Left ventricle myocardium inferior (tissue), 1 donor: ENCODE results near the gene EPC1. TPM values are rescaled to one million over a fixed set of nuclear protein-coding genes. Genes with fewer than 3 reads are reported as not detected.

Experiments
- DNase-seq: peaks from one replicate; pipeline ENCODE4 v3.0.0-alpha.2; 2020
- H3K27ac ChIP-seq: fragments of 200-600 bp; replicated peaks from 2 replicates; pipeline ENCODE4 v1.8.0; 2021
- H3K27me3 ChIP-seq: fragments of 200-600 bp; 2 replicates; pipeline ENCODE4 v1.8.0; 2021; ENCODE audit warnings: low read depth
- H3K36me3 ChIP-seq: fragments of 200-600 bp; 2 replicates; pipeline ENCODE4 v1.8.0; 2021
- H3K4me1 ChIP-seq: fragments of 200-600 bp; 2 replicates; pipeline ENCODE4 v1.8.0; 2021
- H3K4me3 ChIP-seq: fragments of 200-600 bp; 2 replicates; pipeline ENCODE4 v1.8.0; 2021; ENCODE audit warnings: mild to moderate bottlenecking, moderate library complexity
- H3K9me3 ChIP-seq: fragments of 200-600 bp; replicated peaks from 2 replicates; pipeline ENCODE4 v1.8.0; 2021
- CTCF ChIP-seq: fragments of 200-600 bp; IDR thresholded peaks from 2 replicates; pipeline ENCODE4 v1.8.0; 2021; ENCODE audit warnings: antibody characterized with exemption, mild to moderate bottlenecking, borderline replicate concordance
- intact Hi-C: fragments of 100-400 bp; cut with micrococcal nuclease; formaldehyde crosslinking; loops from one replicate; pipeline ENCODE4 v1.11.0; 2022
- total RNA-seq: library from RNA; stranded (reverse); fragmentation: NEBNext Ultra II Directional; extraction: Animal tissue kit (Norgen Biotek cat#: 25700); gene quantifications from one replicate; pipeline ENCODE4 v1.2.1, GENCODE V29; 2021
- donor health status: DM: no; HTN: yes; CAD: no; lungs with severe emphysema.

EPC1 gene
- total RNA-seq, 1 donor from 2014 or later: 17.0 TPM

- Histone ChIP-seq H3K36me3 (peaks cover 78% of the 10 kb centered on the region), H3K4me3 (no peak overlapping the region), H3K4me1 (peaks cover 25% of the 10 kb centered on the region), H3K27me3 (no peaks in the 10 kb centered on the region), H3K9me3 (no peaks in the 10 kb centered on the region), H3K27ac (no peak overlapping the region)
- intact Hi-C loops: no loop called here
- TF ChIP-seq CTCF: no peak
- DNase-seq: no peak
These were observed 73.6 kb downstream of the EPC1 start for GRCh38 chr10:32273336-32273735.

GRCh38 chr10:32271617-32272016 lies 75.3 kb downstream of the EPC1 start:
- H3K4me1 ChIP-seq: peaks cover 25% of the 10 kb centered on the region
- intact Hi-C loops: no loop called here
- DNase-seq: no peak
- H3K27ac ChIP-seq: no peak overlapping the region
- H3K4me3 ChIP-seq: no peak overlapping the region
- H3K9me3 ChIP-seq: no peaks in the 10 kb centered on the region
- TF ChIP-seq CTCF: no peak
- peaks cover 85% of the 10 kb centered on the region for H3K36me3 ChIP-seq
- H3K27me3 ChIP-seq: no peaks in the 10 kb centered on the region

- intact Hi-C loops: no loop called here
These were observed 77.4 kb downstream of the EPC1 start for GRCh38 chr10:32269343-32270100.

GRCh38 chr10:32268788-32269187 lies 78.2 kb downstream of the EPC1 start:
- TF ChIP-seq CTCF: no peak
- intact Hi-C loops: no loop called here
- DNase-seq: no peak

More at GRCh38 chr10:32269343-32270100, 77.4 kb downstream of the EPC1 start:
- peak overlapping the region; percentile 10 for H3K27ac ChIP-seq
- no peak overlapping the region for H3K4me3 ChIP-seq
- DNase-seq: no peak
- H3K36me3 ChIP-seq: peaks cover 69% of the 10 kb centered on the region
- H3K27me3 ChIP-seq: no peaks in the 10 kb centered on the region
- H3K9me3 ChIP-seq: no peaks in the 10 kb centered on the region
- no peak for TF ChIP-seq CTCF
- H3K4me1 ChIP-seq: peaks cover 25% of the 10 kb centered on the region

GRCh38 chr10:32266979-32267378 lies 80.0 kb downstream of the EPC1 start:
- intact Hi-C loops: no loop called here
- no peaks in the 10 kb centered on the region for H3K9me3 ChIP-seq
- H3K27me3 ChIP-seq: no peaks in the 10 kb centered on the region
- TF ChIP-seq CTCF: no peak
- H3K36me3 ChIP-seq: peaks cover 51% of the 10 kb centered on the region
- H3K4me1 ChIP-seq: peaks cover 24% of the 10 kb centered on the region
- no peak overlapping the region for H3K4me3 ChIP-seq
- no peak overlapping the region for H3K27ac ChIP-seq
- DNase-seq: no peak

More at GRCh38 chr10:32268788-32269187, 78.2 kb downstream of the EPC1 start:
- Histone ChIP-seq H3K27me3 (no peaks in the 10 kb centered on the region), H3K27ac (no peak overlapping the region), H3K9me3 (no peaks in the 10 kb centered on the region), H3K36me3 (peaks cover 66% of the 10 kb centered on the region), H3K4me3 (no peak overlapping the region), H3K4me1 (peaks cover 25% of the 10 kb centered on the region)
